Measurements from ENCODE around the gene SERPINH1.

SERPINH1 gene

DNA sequence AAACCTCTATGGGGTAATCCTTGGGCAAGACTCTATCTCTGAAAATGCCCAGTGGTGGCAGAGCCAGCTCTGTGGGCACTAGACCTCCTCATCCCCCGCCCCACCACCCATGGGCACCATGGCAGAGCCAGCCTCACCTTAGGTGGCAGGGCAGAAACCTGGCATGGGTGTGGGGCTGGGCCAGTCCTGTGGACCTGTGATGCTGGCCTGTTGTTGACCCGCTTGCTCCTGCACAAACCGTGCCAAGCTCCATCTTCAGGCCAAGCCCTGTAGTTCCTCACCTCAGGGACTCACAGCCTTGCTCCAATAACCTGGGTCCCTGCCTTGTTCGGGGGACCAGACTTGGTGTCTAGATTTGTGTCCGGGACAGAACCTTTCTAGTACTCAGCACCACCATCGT, 8.9 kb upstream of the SERPINH1 start:
- TF ChIP-seq, protein P1, sequence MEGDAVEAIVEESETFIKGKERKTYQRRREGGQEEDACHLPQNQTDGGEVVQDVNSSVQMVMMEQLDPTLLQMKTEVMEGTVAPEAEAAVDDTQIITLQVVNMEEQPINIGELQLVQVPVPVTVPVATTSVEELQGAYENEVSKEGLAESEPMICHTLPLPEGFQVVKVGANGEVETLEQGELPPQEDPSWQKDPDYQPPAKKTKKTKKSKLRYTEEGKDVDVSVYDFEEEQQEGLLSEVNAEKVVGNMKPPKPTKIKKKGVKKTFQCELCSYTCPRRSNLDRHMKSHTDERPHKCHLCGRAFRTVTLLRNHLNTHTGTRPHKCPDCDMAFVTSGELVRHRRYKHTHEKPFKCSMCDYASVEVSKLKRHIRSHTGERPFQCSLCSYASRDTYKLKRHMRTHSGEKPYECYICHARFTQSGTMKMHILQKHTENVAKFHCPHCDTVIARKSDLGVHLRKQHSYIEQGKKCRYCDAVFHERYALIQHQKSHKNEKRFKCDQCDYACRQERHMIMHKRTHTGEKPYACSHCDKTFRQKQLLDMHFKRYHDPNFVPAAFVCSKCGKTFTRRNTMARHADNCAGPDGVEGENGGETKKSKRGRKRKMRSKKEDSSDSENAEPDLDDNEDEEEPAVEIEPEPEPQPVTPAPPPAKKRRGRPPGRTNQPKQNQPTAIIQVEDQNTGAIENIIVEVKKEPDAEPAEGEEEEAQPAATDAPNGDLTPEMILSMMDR (IDR thresholded peaks at IDR 0.05; ENCODE audit: extremely low read depth, missing control alignments), result no peak
- DNase-seq (ENCODE audit: low spot score), result no peak

DNA sequence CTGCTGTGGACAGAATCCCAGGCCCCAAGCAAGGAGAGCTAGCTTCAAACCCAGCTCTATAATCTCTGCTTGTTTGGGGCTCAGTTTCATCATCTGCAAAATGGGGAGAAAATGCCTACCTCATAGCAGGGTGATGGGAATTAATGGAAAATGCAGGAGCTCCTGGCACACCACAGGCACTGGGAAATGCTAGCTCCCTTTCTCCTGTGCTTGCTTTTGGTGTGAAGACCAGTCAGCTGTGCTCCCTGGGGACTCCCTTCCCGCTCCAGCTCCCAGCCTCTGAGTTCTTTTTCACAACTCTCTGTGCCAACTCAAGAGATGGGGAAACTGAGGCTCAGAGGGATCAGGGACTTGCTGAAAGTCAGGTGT, 8.2 kb upstream of the SERPINH1 start:
- TF ChIP-seq, protein P1 (IDR thresholded peaks at IDR 0.05; ENCODE audit: extremely low read depth, missing control alignments), result no peak
- no peak for DNase-seq (ENCODE audit: low spot score)

- no peak for DNase-seq (ENCODE audit: low spot score)
- TF ChIP-seq, protein P1 (IDR thresholded peaks at IDR 0.05; ENCODE audit: extremely low read depth, missing control alignments), result no peak
Measured at GRCh38 chr11:75554258-75555022, 7.6 kb upstream of the SERPINH1 start.

- TF ChIP-seq, protein P1 (IDR thresholded peaks at IDR 0.05; ENCODE audit: extremely low read depth, missing control alignments), result no peak
Measured at GRCh38 chr11:75555079-75555811, 6.8 kb upstream of the SERPINH1 start.

DNA sequence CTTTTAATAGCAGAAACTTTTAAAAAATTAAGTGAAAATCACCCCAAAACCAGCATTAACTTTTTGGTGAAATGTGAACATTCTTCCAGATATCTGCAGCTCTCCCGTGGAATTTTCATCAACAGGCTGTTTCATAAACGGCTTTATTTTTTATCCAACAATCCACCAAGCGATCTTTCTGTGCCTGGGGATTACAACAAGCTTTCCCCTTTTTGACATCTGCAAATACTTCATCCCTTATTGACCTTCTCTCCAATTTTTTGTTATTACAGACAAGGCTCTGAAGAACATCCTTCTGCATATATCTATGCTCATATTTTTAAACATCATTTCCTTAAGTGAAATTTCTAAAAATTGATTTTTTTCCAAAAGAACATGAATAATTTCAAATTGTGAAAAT, 5.8 kb upstream of the SERPINH1 start:
- TF ChIP-seq, protein P1 (IDR thresholded peaks at IDR 0.05; ENCODE audit: extremely low read depth, missing control alignments), result no peak
- no peak for DNase-seq (ENCODE audit: low spot score)

More at GRCh38 chr11:75555079-75555811, 6.8 kb upstream of the SERPINH1 start:
- DNase-seq (ENCODE audit: low spot score), result no peak

DNA sequence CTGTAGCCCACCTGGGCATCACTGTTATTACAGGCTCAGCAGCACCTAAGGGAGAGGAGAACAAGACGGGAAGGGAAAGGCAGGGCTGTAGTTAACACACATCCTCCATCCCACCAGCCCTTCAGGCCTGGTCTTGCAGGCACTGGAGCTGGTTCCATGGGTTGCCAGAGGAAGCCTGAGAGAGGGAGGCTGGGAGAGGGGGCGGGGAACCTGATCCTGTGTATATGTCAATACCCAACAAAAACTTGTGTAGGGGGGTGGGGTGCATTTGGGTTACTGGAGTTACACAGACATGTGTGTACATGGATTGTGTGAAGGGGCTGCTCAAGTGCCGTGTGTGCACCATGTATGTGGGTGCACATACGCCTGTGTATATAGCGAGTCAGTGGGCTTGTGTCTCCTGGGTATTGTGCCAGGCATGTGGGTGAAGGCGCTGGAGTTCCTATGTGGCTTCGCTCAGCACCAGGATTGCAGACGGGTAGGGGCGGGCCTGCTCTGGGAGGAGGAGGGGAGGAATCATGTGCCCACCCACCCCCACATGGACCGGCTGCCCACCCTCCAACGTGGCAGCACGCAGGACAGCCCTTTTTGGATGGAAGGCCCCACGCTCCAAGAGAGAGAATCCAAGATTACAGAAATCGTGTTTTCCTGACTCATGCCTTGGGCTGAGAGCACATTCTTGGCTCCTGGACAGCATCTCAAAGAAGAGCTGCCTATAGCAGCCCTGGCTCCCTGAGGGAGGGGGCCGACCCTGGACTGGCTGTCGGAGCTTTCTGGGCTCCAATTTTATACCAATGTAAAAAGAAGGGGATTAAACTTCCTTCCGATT, 4.2 kb upstream of the SERPINH1 start:
- TF ChIP-seq, protein P1 (IDR thresholded peaks at IDR 0.05; ENCODE audit: extremely low read depth, missing control alignments), result no peak
- DNase-seq (ENCODE audit: low spot score), result no peak

Data from GM20000 (cell line).